ENCODE data around the gene LAMA4.

GRCh38 chr6:112288475-112288874 lies 34.1 kb upstream of the LAMA4 start:
- TF ChIP-seq GATA3 (IDR thresholded peaks at IDR 0.05; ENCODE audit: low read depth, low read length): no peak
- TF ChIP-seq GATA2 (IDR thresholded peaks at IDR 0.05; ENCODE audit: low read depth, low read length): no peak
